K562 (cell line): ENCODE results near the gene SVEP1. TPM values are rescaled to one million over a fixed set of nuclear protein-coding genes. Genes with fewer than 3 reads are reported as not detected.

Source experiments
- ATAC-seq: fragments of 200-7000 bp; cut with Tn5 transposase; 3 replicates; pipeline ENCODE4 v1.9.1; 2020; ENCODE audit warnings: moderate library complexity
- BruUV-seq: library from RNA; stranded (reverse); fragments of 400-500 nt; replicated peaks from 2 replicates; lab custom pipeline; 2021; lab: Mats Ljungman, UMichigan
- CTCF ChIA-PET: fragments of 300-600 bp; formaldehyde crosslinking; extraction: SDS; loops from one replicate; lab custom pipeline; 2021; ENCODE audit warnings: low intra/inter-chr PET ratio; lab: Yijun Ruan, JAX
- POLR2A ChIA-PET: fragments of 300-600, 350-650 bp; sonication (Branson Sonifier 250); formaldehyde crosslinking; extraction: SDS; loops from one replicate; lab custom pipeline; 2021; ENCODE audit warnings: antibody characterized with exemption, inconsistent platforms; lab: Yijun Ruan, JAX
- DNase-seq, 4 experiments: peaks; one replicate each; pipeline versions ENCODE4 v3.0.0 to v3.0.0-alpha.2; 2011 to 2018; ENCODE audit warnings: low spot score in 3 of 4, mixed read lengths in 3 of 4; ENCODE audit errors: extremely low read depth in 1 of 4
- FAIRE-seq: peaks from 2 replicates; lab custom pipeline; 2011; peaks lifted over from hg19 to GRCh38; lab: Jason Lieb, UNC
- H2AFZ ChIP-seq: 2 replicates; pipeline ENCODE4 v1.6.0; 2011; ENCODE audit warnings: low read depth, low read length, control low read depth, inconsistent platforms
- H3K27ac ChIP-seq: fragments of 200-600 bp; 3 replicates; pipeline ENCODE4 v1.8.0; 2011; ENCODE audit warnings: low read depth, mild to moderate bottlenecking, control low read depth, inconsistent platforms, low read length, moderate library complexity, mixed read lengths; ENCODE audit errors: extremely low read depth
- H3K27me3 ChIP-seq, 2 experiments: fragments of 300-600 bp in 1 of 2; 2 replicates in 1 of 2; 3 replicates in 1 of 2; pipeline versions ENCODE4 v1.6.0 to v1.8.0; 2011; ENCODE audit warnings: inconsistent platforms in 2 of 2, low read length in 2 of 2, mild to moderate bottlenecking in 1 of 2, mixed read lengths in 1 of 2, moderate library complexity in 1 of 2; ENCODE audit not compliant: control insufficient read depth in 2 of 2, insufficient read depth in 2 of 2
- H3K36me3 ChIP-seq: fragments of 300-600 bp; 3 replicates; pipeline ENCODE4 v1.8.0; 2011; ENCODE audit warnings: mild to moderate bottlenecking, low read length, inconsistent platforms; ENCODE audit not compliant: control insufficient read depth, insufficient read depth
- H3K4me1 ChIP-seq, 2 experiments: fragments of 200-600 bp in 1 of 2; replicated peaks in 1 of 2; 2 replicates in 1 of 2; 3 replicates in 1 of 2; pipeline versions ENCODE4 v1.5.1 to v1.8.0; 2011; ENCODE audit warnings: inconsistent platforms in 2 of 2, low read length in 2 of 2, mild to moderate bottlenecking in 1 of 2, mixed read lengths in 1 of 2, moderate library complexity in 1 of 2; ENCODE audit not compliant: control insufficient read depth in 2 of 2, insufficient read depth in 2 of 2
- H3K4me2 ChIP-seq: 2 replicates; pipeline ENCODE4 v1.6.1; 2011; ENCODE audit warnings: low read length, control low read depth, inconsistent platforms, mixed read lengths; ENCODE audit not compliant: insufficient read depth
- H3K4me3 ChIP-seq: fragments of 200-600 bp; sonication (generic), shearing (Covaris generic); 2 replicates; pipeline ENCODE4 v1.5.1; 2016; ENCODE audit warnings: control low read depth, inconsistent platforms
- H3K79me2 ChIP-seq: fragments of 200-600 bp; 3 replicates; pipeline ENCODE4 v1.8.0; 2011; ENCODE audit warnings: low read length, inconsistent platforms; ENCODE audit not compliant: control insufficient read depth, insufficient read depth
- H3K9ac ChIP-seq, 2 experiments: 2 replicates each; pipeline versions ENCODE4 v1.6.0 to v1.6.1; 2011; ENCODE audit warnings: low read depth in 2 of 2, low read length in 2 of 2, control low read depth in 1 of 2, inconsistent platforms in 1 of 2, mild to moderate bottlenecking in 1 of 2, mixed read lengths in 1 of 2; ENCODE audit not compliant: insufficient read depth in 1 of 2
- H3K9me1 ChIP-seq: one replicate; pipeline ENCODE4 v1.6.0; 2011; ENCODE audit warnings: inconsistent platforms, mild to moderate bottlenecking, low read length, moderate library complexity; ENCODE audit not compliant: control insufficient read depth, insufficient read depth
- H3K9me3 ChIP-seq: replicated peaks from 2 replicates; pipeline ENCODE4 v1.5.1; 2011; ENCODE audit warnings: low read depth, low read length, inconsistent platforms; ENCODE audit not compliant: control insufficient read depth, insufficient read depth
- H4K20me1 ChIP-seq: replicated peaks from 2 replicates; pipeline ENCODE4 v1.6.1; 2011; ENCODE audit warnings: low read length, inconsistent platforms, mixed read lengths; ENCODE audit not compliant: control insufficient read depth, insufficient read depth
- ATF2 ChIP-seq: sonication (generic); formaldehyde crosslinking; IDR thresholded peaks from 2 replicates; pipeline ENCODE4 v1.8.1; 2022; ENCODE audit warnings: missing genetic modification reagents
- CBX1 ChIP-seq: sonication (generic); IDR thresholded peaks from 2 replicates; pipeline ENCODE4 v1.6.1; 2016; ENCODE audit warnings: antibody characterized with exemption, low read depth, mild to moderate bottlenecking
- CBX3 ChIP-seq, 2 experiments: IDR thresholded peaks; 1 replicate in 1 of 2; 2 replicates in 1 of 2; pipeline ENCODE4 v1.6.1; 2012; ENCODE audit warnings: inconsistent platforms in 2 of 2, low read length in 2 of 2, borderline replicate concordance in 1 of 2, control low read depth in 1 of 2
- ELK1 ChIP-seq: sonication (generic); formaldehyde crosslinking; IDR thresholded peaks from 2 replicates; pipeline ENCODE4 v1.8.1; 2022; ENCODE audit warnings: missing genetic modification reagents
- FUS ChIP-seq: fragments of 200-400 bp; formaldehyde crosslinking; optimal IDR thresholded peaks from 2 replicates; pipeline ENCODE3; 2017; ENCODE audit warnings: low read depth, low read length
- KDM1A ChIP-seq, 2 experiments: fragments of 450-650 bp; IDR thresholded peaks; 2 replicates each; pipeline ENCODE4 v1.6.1; 2016; ENCODE audit warnings: mild to moderate bottlenecking in 2 of 2
- MECOM ChIP-seq: fragments of 250-450 bp; sonication (Bioruptor Pico); IDR thresholded peaks from 2 replicates; pipeline ENCODE4 v1.8.0; 2022; ENCODE audit warnings: inconsistent platforms
- MTA1 ChIP-seq: fragments of 450-650 bp; IDR thresholded peaks from 2 replicates; pipeline ENCODE4 v1.6.1; 2017; ENCODE audit warnings: borderline replicate concordance
- SMAD4 ChIP-seq: fragments of 250-450 bp; sonication (Bioruptor Pico); conservative IDR thresholded peaks from 2 replicates; pipeline ENCODE4 v1.8.0; 2021; ENCODE audit warnings: inconsistent platforms, mild to moderate bottlenecking, moderate library complexity
- SMARCA4 ChIP-seq: fragments of 450-650 bp; IDR thresholded peaks from 2 replicates; pipeline ENCODE4 v1.6.1; 2016
- ZBTB26 ChIP-seq: fragments of 450-650 bp; formaldehyde crosslinking; IDR thresholded peaks from 2 replicates; pipeline ENCODE4 v1.4.0; 2022; ENCODE audit warnings: missing genetic modification characterization
- ZC3H8 ChIP-seq: fragments of 450-650 bp; IDR thresholded peaks from 2 replicates; pipeline ENCODE4 v1.6.1; 2017
- ZFP1 ChIP-seq: fragments of 450-650 bp; formaldehyde crosslinking; IDR thresholded peaks from 2 replicates; pipeline ENCODE4 v1.4.0; 2020; ENCODE audit warnings: mild to moderate bottlenecking, mixed read lengths
- ZNF589 ChIP-seq: fragments of 200-800 bp; sonication (Bioruptor generic); IDR thresholded peaks from 2 replicates; pipeline ENCODE4 v1.6.1; 2016; ENCODE audit warnings: low read depth, missing genetic modification characterization, missing compliant biosample characterization
- ZNF780A ChIP-seq: fragments of 250-450 bp; sonication (Bioruptor Pico); IDR thresholded peaks from 2 replicates; pipeline ENCODE4 v1.5.0; 2021; ENCODE audit warnings: mild to moderate bottlenecking
- WGBS: fragments of 100-300 bp; shearing (Covaris generic); methylation state at CpG from one replicate; pipeline ENCODE4 v1.1.6; 2016; ENCODE audit warnings: low coverage, mixed read lengths; ENCODE audit not compliant: insufficient coverage; ENCODE audit errors: missing lambda C conversion rate; 5-methylcytosine and 5-hydroxymethylcytosine counted together
- in situ Hi-C: fragments of 300-500 bp; cut with MboI; formaldehyde crosslinking; loops from 4 replicates; pipeline ENCODE4 v1.15.0; 2018; ENCODE audit warnings: inconsistent platforms, mixed read lengths
- intact Hi-C: fragments of 100-400 bp; cut with micrococcal nuclease; formaldehyde crosslinking; loops from 2 replicates; pipeline ENCODE4 v1.14.2; 2022
- polyA plus RNA-seq, 8 experiments: library from polyadenylated mRNA; depleted of rRNA in 4 of 8; stranded (reverse) in 5 of 8; unstranded in 3 of 8; fragments of >200 nt; fragmentation: Nextera tagmentation in 2 of 8; fragmentation: Illumina TruSeq in 1 of 8; extraction: Ambion mirVana in 2 of 8; extraction: Trizol in 1 of 8; gene quantifications; 2 replicates each; pipeline versions ENCODE4 v1.2.1 to v1.2.3, GENCODE V29; 2011 to 2014; ENCODE audit warnings: inconsistent platforms in 1 of 8, missing spikeins in 1 of 8
- total RNA-seq, 7 experiments: library from RNA; depleted of rRNA in 6 of 7; stranded (reverse); fragments of >200 nt in 6 of 7; fragmentation: Illumina TruSeq in 2 of 7; extraction: Trizol in 2 of 7; gene quantifications; 2 replicates each; pipeline versions ENCODE4 v1.2.1 to v1.2.3, GENCODE V29; 2011 to 2021; ENCODE audit warnings: low replicate concordance in 1 of 7

The SVEP1 gene
- total and polyA plus RNA-seq, 9 of the 15 experiments (the other 6 are each of a cell fraction or from before 2014, with no cell fraction given) = 0.20 to 0.84 (median 0.43) TPM

GRCh38 chr9:110334871-110335270, 244.7 kb downstream of the SVEP1 start (continued):
- TF ChIP-seq ZNF589 (CRISPR knock-in tag) (no peak), SMAD4 (CRISPR knock-in tag) (no peak)

GRCh38 chr9:110334183-110334582, 245.4 kb downstream of the SVEP1 start:
- POLR2A ChIA-PET = no interaction called here

GRCh38 chr9:110332766-110333165, 246.8 kb downstream of the SVEP1 start:
- H3K27ac ChIP-seq = no peak overlapping the region
- 0% methylated on average over 3 of the region's 3 CpGs for WGBS
- no peaks in the 10 kb centered on the region for H3K9me1 ChIP-seq
- no peak overlapping the region for H3K4me2 ChIP-seq
- POLR2A ChIA-PET = no interaction called here
- H3K4me1 ChIP-seq = no peaks in the 10 kb centered on the region
- ATAC-seq = no peak
- H3K4me3 ChIP-seq = no peak overlapping the region
- H3K27me3 ChIP-seq = peaks cover 0 to 8% of the 10 kb centered on the region in 2 experiments; a peak in 1 of 5 replicates
- intact Hi-C loops (no loop called here), in situ Hi-C loops (no loop called here)
- no peaks in the 10 kb centered on the region for H3K79me2 ChIP-seq
- no peaks in the 10 kb centered on the region for H3K36me3 ChIP-seq
- CTCF ChIA-PET = interaction anchor here (0.5 kb wide), 1 partner anchor 1265 kb away, joined by 4 read pairs; no protein-coding TSS in a partner anchor
- FAIRE-seq = no peak
- BruUV-seq = no TSS peak
- H2AFZ ChIP-seq = no peak overlapping the region
- H3K9me3 ChIP-seq = no peaks in the 10 kb centered on the region
- no peak for DNase-seq
- no peaks in the 10 kb centered on the region for H4K20me1 ChIP-seq
- H3K9ac ChIP-seq = no peak overlapping the region
- TF ChIP-seq CBX1 (no peak), ZBTB26 (CRISPR knock-in tag) (no peak), MTA1 (no peak), SMARCA4 (no peak), ATF2 (no peak), KDM1A (IDR thresholded peaks at IDR 0.05) (no peak), ELK1 (CRISPR knock-in tag) (no peak), FUS (no peak)

More at GRCh38 chr9:110334183-110334582, 245.4 kb downstream of the SVEP1 start:
- no TSS peak for BruUV-seq
- 2% methylated on average over 4 of the region's 4 CpGs for WGBS
- Histone ChIP-seq H3K9me3 (no peaks in the 10 kb centered on the region), H3K4me2 (no peak overlapping the region), H2AFZ (no peak overlapping the region), H3K79me2 (no peaks in the 10 kb centered on the region), H4K20me1 (no peaks in the 10 kb centered on the region), H3K4me3 (no peak overlapping the region), H3K27me3 (peaks cover 0 to 8% of the 10 kb centered on the region in 2 experiments; a peak in 1 of 5 replicates), H3K4me1 (no peaks in the 10 kb centered on the region), H3K27ac (no peak overlapping the region), H3K9me1 (no peaks in the 10 kb centered on the region), H3K36me3 (no peaks in the 10 kb centered on the region), H3K9ac (no peak overlapping the region)
- in situ Hi-C loops = no loop called here
- no peak for FAIRE-seq
- no peak for TF ChIP-seq ZC3H8
- TF ChIP-seq MECOM = no peak
- TF ChIP-seq CBX3 (IDR thresholded peaks at IDR 0.05; ENCODE audit: borderline replicate concordance in 1 of 2, low read length in 2 of 2) = no peak
- no peak for TF ChIP-seq ZFP1 (CRISPR knock-in tag)
- no peak for TF ChIP-seq ZNF780A (CRISPR knock-in tag)
- CTCF ChIA-PET = no interaction called here
- no peak for DNase-seq
- intact Hi-C loops = no loop called here
- no peak for ATAC-seq
